Measurements from ENCODE around the gene SPATA18. TPM values are rescaled to one million over a fixed set of nuclear protein-coding genes. Genes with fewer than 3 reads are reported as not detected.

Gene SPATA18
- total and polyA plus RNA-seq, 2 experiments from 2014 or later = 2.7 to 7.8 TPM

DNA sequence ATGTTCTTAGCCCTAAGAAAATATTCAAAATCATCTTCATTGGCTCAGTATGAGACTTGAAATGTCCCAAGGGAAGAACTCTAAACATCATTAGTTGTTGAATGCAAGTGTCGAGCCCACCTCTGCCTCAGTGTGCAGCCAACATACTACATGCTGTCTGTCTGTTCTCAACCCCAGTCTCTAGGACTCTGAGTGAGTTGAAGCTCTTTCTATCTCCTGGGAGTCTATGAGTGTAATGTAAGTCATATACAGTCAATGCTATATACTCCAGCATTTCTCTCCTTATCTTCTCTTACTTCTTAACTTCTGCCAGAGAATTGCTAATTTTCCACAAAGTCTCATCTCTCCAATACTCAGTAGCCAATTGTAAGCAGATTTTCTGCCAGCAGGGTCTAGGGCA is 61.3 kb downstream of the SPATA18 start:
- H3K79me2 ChIP-seq = no peaks in the 10 kb centered on the region
- H3K27me3 ChIP-seq = no peaks in the 10 kb centered on the region
- H3K4me3 ChIP-seq = no peak overlapping the region
- 62% methylated on average over 1 of the region's 1 CpG for WGBS (ENCODE audit: low lambda C conversion rate, missing lambda C conversion rate)
- no peaks in the 10 kb centered on the region for H3K4me1 ChIP-seq (ENCODE audit: insufficient read depth)
- H2AFZ ChIP-seq = no peak overlapping the region
- H4K20me1 ChIP-seq (ENCODE audit: insufficient read depth, poor library complexity, severe bottlenecking) = no peaks in the 10 kb centered on the region
- H3K9me3 ChIP-seq (ENCODE audit: low read depth) = no peaks in the 10 kb centered on the region
- TF ChIP-seq EZH2phosphoT487 (IDR thresholded peaks at IDR 0.05; ENCODE audit: low read depth, severe bottlenecking, unreplicated experiment) (no peak), CTCF (IDR thresholded peaks at IDR 0.05; ENCODE audit: poor library complexity) (no peak), EZH2 (IDR thresholded peaks at IDR 0.05; ENCODE audit: borderline replicate concordance) (no peak)
- H3K27ac ChIP-seq = no peak overlapping the region
- H3K36me3 ChIP-seq (replicated peaks; ENCODE audit: insufficient read depth, low read depth) = no peaks in the 10 kb centered on the region
- H3K9me2 ChIP-seq (replicated peaks; ENCODE audit: insufficient read depth) = no peaks in the 10 kb centered on the region
- DNase-seq (ENCODE audit: low spot score) = no peak
- H3K4me2 ChIP-seq = no peak overlapping the region

DNA sequence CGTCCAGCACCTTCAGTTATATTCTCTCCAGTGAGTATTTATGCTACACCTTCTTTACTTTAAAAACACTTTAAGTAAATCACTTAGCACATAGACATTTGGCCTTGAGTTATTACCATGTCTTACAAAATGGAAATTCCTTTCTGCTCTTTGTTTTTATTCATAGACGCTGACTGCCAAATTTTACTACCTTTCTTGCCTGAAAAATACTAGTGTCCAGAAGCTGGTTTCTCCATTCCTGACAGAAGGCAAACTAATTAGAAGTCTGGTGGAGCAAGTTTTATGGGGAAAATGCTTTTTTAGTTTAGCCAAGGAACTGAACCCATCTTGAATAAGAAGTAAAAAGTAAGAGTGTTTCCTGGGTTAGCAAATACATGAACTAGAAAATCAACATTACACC is 65.5 kb downstream of the SPATA18 start:
- Histone ChIP-seq H4K20me1 (ENCODE audit: insufficient read depth, poor library complexity, severe bottlenecking) (no peaks in the 10 kb centered on the region), H3K27me3 (no peaks in the 10 kb centered on the region), H3K9me2 (replicated peaks; ENCODE audit: insufficient read depth) (no peaks in the 10 kb centered on the region), H2AFZ (no peak overlapping the region), H3K4me2 (no peak overlapping the region), H3K27ac (no peak overlapping the region), H3K9me3 (ENCODE audit: low read depth) (no peaks in the 10 kb centered on the region), H3K4me3 (no peak overlapping the region), H3K4me1 (ENCODE audit: insufficient read depth) (no peaks in the 10 kb centered on the region), H3K79me2 (no peaks in the 10 kb centered on the region), H3K36me3 (replicated peaks; ENCODE audit: insufficient read depth, low read depth) (no peaks in the 10 kb centered on the region)
- TF ChIP-seq CTCF (IDR thresholded peaks at IDR 0.05; ENCODE audit: poor library complexity) = no peak
- TF ChIP-seq EZH2 (IDR thresholded peaks at IDR 0.05; ENCODE audit: borderline replicate concordance) = no peak
- TF ChIP-seq EZH2phosphoT487 (IDR thresholded peaks at IDR 0.05; ENCODE audit: low read depth, severe bottlenecking, unreplicated experiment) = no peak
- WGBS (ENCODE audit: low lambda C conversion rate, missing lambda C conversion rate) = 80% methylated on average over 2 of the region's 2 CpGs
- no peak for DNase-seq (ENCODE audit: low spot score)

DNA sequence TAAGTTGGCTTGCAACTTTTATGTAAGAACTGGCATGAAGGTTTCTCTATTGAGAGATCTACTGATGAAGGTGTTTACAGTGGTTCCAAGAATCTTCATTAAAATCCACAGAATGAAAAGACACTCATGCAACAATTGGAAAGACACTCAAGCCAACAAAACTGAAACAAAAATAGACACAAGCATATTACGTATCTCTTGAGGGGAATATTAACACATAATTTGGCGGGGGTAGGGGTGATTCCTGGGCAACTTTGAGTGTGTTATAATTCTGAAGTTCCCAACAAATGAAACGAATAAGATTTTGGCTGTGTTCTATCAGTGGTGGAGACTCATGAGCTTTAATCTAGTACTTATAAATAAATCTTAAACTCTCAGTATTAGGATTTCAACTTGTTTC is 75.1 kb downstream of the SPATA18 start:
- Histone ChIP-seq H3K4me3 (no peak overlapping the region), H3K27me3 (no peaks in the 10 kb centered on the region), H3K27ac (no peak overlapping the region), H3K9me3 (ENCODE audit: low read depth) (no peaks in the 10 kb centered on the region), H3K79me2 (no peaks in the 10 kb centered on the region), H2AFZ (no peak overlapping the region), H3K4me2 (no peak overlapping the region), H4K20me1 (ENCODE audit: insufficient read depth, poor library complexity, severe bottlenecking) (no peaks in the 10 kb centered on the region), H3K36me3 (replicated peaks; ENCODE audit: insufficient read depth, low read depth) (no peaks in the 10 kb centered on the region), H3K9me2 (replicated peaks; ENCODE audit: insufficient read depth) (no peaks in the 10 kb centered on the region), H3K4me1 (ENCODE audit: insufficient read depth) (no peaks in the 10 kb centered on the region)
- DNase-seq (ENCODE audit: low spot score) = no peak
- TF ChIP-seq CTCF (IDR thresholded peaks at IDR 0.05; ENCODE audit: poor library complexity) (no peak), EZH2 (IDR thresholded peaks at IDR 0.05; ENCODE audit: borderline replicate concordance) (no peak)
- WGBS (ENCODE audit: low lambda C conversion rate, missing lambda C conversion rate) = 85% methylated on average over 3 of the region's 3 CpGs

DNA sequence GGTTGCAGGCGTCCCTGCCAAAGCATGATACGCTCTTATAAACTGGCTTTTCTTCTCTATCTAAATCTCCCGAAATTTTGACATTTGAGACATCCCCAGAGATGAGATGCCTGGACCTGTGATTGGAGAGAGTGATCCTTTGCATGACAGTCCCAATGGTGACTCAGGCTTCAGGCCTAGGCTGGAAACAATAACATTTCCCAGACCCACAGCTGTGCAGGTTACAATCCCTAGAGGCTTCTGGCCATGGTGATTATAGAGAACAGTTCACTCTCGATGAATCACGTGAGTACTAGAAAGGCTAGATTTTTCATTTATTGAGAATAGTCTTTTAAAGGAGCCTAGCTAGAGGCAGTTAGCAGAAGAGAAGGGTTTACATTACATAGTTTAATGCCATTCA is 75.9 kb downstream of the SPATA18 start:
- no peaks in the 10 kb centered on the region for H3K79me2 ChIP-seq
- no peaks in the 10 kb centered on the region for H3K4me1 ChIP-seq (ENCODE audit: insufficient read depth)
- TF ChIP-seq CTCF (IDR thresholded peaks at IDR 0.05; ENCODE audit: poor library complexity) = no peak
- TF ChIP-seq EZH2 (IDR thresholded peaks at IDR 0.05; ENCODE audit: borderline replicate concordance) = no peak
- TF ChIP-seq EZH2phosphoT487 (IDR thresholded peaks at IDR 0.05; ENCODE audit: low read depth, severe bottlenecking, unreplicated experiment) = no peak
- DNase-seq (ENCODE audit: low spot score) = no peak
- WGBS (ENCODE audit: low lambda C conversion rate, missing lambda C conversion rate) = 50% methylated on average over 5 of the region's 5 CpGs
- H3K9me3 ChIP-seq (ENCODE audit: low read depth) = no peaks in the 10 kb centered on the region
- no peak overlapping the region for H2AFZ ChIP-seq
- no peak overlapping the region for H3K4me2 ChIP-seq
- H3K9me2 ChIP-seq (replicated peaks; ENCODE audit: insufficient read depth) = no peaks in the 10 kb centered on the region
- H4K20me1 ChIP-seq (ENCODE audit: insufficient read depth, poor library complexity, severe bottlenecking) = no peaks in the 10 kb centered on the region
- H3K27ac ChIP-seq = no peak overlapping the region
- no peaks in the 10 kb centered on the region for H3K27me3 ChIP-seq
- H3K4me3 ChIP-seq = no peak overlapping the region
- H3K36me3 ChIP-seq (replicated peaks; ENCODE audit: insufficient read depth, low read depth) = no peaks in the 10 kb centered on the region
